Retinal pigment epithelial cell (primary cell): ENCODE measurements around the gene LRCH4.

Experiments
- DNase-seq: peaks from one replicate; pipeline ENCODE4 v3.0.0-alpha.2; 2010; ENCODE audit warnings: low read depth
- H3K4me3 ChIP-seq: 2 replicates; pipeline ENCODE4 v1.5.1; 2011; ENCODE audit warnings: mild to moderate bottlenecking, low read length, control low read depth, moderate library complexity
- TF ChIP-seq, protein P1 (sequence below): conservative IDR thresholded peaks from 2 replicates; pipeline ENCODE4 v1.5.1; 2011; ENCODE audit warnings: low read depth, low read length, control low read depth, inconsistent platforms

LRCH4 gene

GRCh38 chr7:100574362-100575205, 11.3 kb downstream of the LRCH4 start:
- TF ChIP-seq, protein P1, sequence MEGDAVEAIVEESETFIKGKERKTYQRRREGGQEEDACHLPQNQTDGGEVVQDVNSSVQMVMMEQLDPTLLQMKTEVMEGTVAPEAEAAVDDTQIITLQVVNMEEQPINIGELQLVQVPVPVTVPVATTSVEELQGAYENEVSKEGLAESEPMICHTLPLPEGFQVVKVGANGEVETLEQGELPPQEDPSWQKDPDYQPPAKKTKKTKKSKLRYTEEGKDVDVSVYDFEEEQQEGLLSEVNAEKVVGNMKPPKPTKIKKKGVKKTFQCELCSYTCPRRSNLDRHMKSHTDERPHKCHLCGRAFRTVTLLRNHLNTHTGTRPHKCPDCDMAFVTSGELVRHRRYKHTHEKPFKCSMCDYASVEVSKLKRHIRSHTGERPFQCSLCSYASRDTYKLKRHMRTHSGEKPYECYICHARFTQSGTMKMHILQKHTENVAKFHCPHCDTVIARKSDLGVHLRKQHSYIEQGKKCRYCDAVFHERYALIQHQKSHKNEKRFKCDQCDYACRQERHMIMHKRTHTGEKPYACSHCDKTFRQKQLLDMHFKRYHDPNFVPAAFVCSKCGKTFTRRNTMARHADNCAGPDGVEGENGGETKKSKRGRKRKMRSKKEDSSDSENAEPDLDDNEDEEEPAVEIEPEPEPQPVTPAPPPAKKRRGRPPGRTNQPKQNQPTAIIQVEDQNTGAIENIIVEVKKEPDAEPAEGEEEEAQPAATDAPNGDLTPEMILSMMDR, result no peak
- no peak overlapping the region for H3K4me3 ChIP-seq
- no peak for DNase-seq

- TF ChIP-seq, protein P1, result no peak
- no peak for DNase-seq
- H3K4me3 ChIP-seq, result no peak within 1 kb of the TSS
Measured at GRCh38 chr7:100573691-100574361, 12.1 kb downstream of the LRCH4 start, which contains the start of gene SAP25. Gene SAP25 (minus strand): TSS chr7:100573900. CDS start chr7:100573742, 158 bp downstream.

GRCh38 chr7:100572949-100573675, 12.8 kb downstream of the LRCH4 start:
- no peak overlapping the region for H3K4me3 ChIP-seq
- no peak for DNase-seq
- TF ChIP-seq, protein P1, result no peak

GRCh38 chr7:100572281-100572948, 13.5 kb downstream of the LRCH4 start:
- TF ChIP-seq, protein P1, result no peak
- no peak overlapping the region for H3K4me3 ChIP-seq
- no peak for DNase-seq

- DNase-seq, result no peak
- no peak overlapping the region for H3K4me3 ChIP-seq
- TF ChIP-seq, protein P1, result no peak
Measured at GRCh38 chr7:100571829-100572116, 14.2 kb downstream of the LRCH4 start.

GRCh38 chr7:100570954-100571828, 14.7 kb downstream of the LRCH4 start:
- TF ChIP-seq, protein P1, result no peak

More at GRCh38 chr7:100570954-100571828, 14.7 kb downstream of the LRCH4 start:
- H3K4me3 ChIP-seq, result no peak overlapping the region
- no peak for DNase-seq
